Neural cell (in vitro differentiated cells): Measurements from ENCODE around the gene GRIN2C. TPM values are rescaled to one million over a fixed set of nuclear protein-coding genes. Genes with fewer than 3 reads are reported as not detected.

Source experiments
- H2AFZ ChIP-seq: fragments of 200-600, 300-800 bp; sonication (generic), shearing (Covaris generic); 2 replicates; pipeline ENCODE4 v1.6.0; 2014; ENCODE audit warnings: low read depth, mild to moderate bottlenecking, antibody characterized with exemption, low read length, moderate library complexity
- H3F3A ChIP-seq: fragments of 200-600 bp; shearing (Covaris generic); 2 replicates; pipeline ENCODE4 v1.6.1; 2016; ENCODE audit warnings: mild to moderate bottlenecking, moderate library complexity, mixed read lengths, antibody characterized with exemption, low read length; ENCODE audit not compliant: insufficient read depth, poor library complexity, severe bottlenecking
- H3K27ac ChIP-seq: fragments of 200-600, 300-800 bp; sonication (generic), shearing (Covaris generic); 2 replicates; pipeline ENCODE4 v1.5.1; 2014; ENCODE audit warnings: mild to moderate bottlenecking, low read length, moderate library complexity
- H3K27me3 ChIP-seq: fragments of 300-800, 200-600 bp; sonication (generic), shearing (Covaris generic); 2 replicates; pipeline ENCODE4 v1.6.0; 2014; ENCODE audit warnings: mild to moderate bottlenecking, low read depth, low read length, moderate library complexity; ENCODE audit not compliant: insufficient read depth
- H3K36me3 ChIP-seq: fragments of 300-800, 200-600 bp; sonication (generic), shearing (Covaris generic); 2 replicates; pipeline ENCODE4 v1.5.1; 2014; ENCODE audit warnings: mild to moderate bottlenecking, antibody characterized with exemption, low read length, moderate library complexity; ENCODE audit not compliant: insufficient read depth
- H3K4me2 ChIP-seq: fragments of 300-800, 200-600 bp; sonication (generic), shearing (Covaris generic); 2 replicates; pipeline ENCODE4 v1.6.0; 2014; ENCODE audit warnings: mild to moderate bottlenecking, low read length
- H3K4me3 ChIP-seq: fragments of 300-800, 200-600 bp; sonication (generic), shearing (Covaris generic); 2 replicates; pipeline ENCODE4 v1.5.1; 2014; ENCODE audit warnings: mild to moderate bottlenecking, low read length, moderate library complexity
- H3K79me2 ChIP-seq: fragments of 200-600 bp; shearing (Covaris generic); replicated peaks from 2 replicates; pipeline ENCODE4 v1.6.0; 2014; ENCODE audit warnings: mild to moderate bottlenecking, low read length, moderate library complexity; ENCODE audit not compliant: insufficient read depth
- H3K9ac ChIP-seq: fragments of 300-800, 200-600 bp; sonication (generic), shearing (Covaris generic); 2 replicates; pipeline ENCODE4 v1.6.1; 2016; ENCODE audit warnings: mild to moderate bottlenecking, low read length, mixed read lengths
- H3K9me2 ChIP-seq: fragments of 200-600 bp; shearing (Covaris generic); 2 replicates; pipeline ENCODE4 v1.6.1; 2016; ENCODE audit warnings: mild to moderate bottlenecking, low read length, mixed read lengths; ENCODE audit not compliant: insufficient read depth
- H3K9me3 ChIP-seq: fragments of 200-600, 300-800 bp; sonication (generic), shearing (Covaris generic); 2 replicates; pipeline ENCODE4 v1.6.1; 2016; ENCODE audit warnings: mild to moderate bottlenecking, mixed run types, low read length, moderate library complexity, mixed read lengths
- H4K20me1 ChIP-seq: fragments of 200-600 bp; shearing (Covaris generic); 2 replicates; pipeline ENCODE4 v1.6.1; 2016; ENCODE audit warnings: mild to moderate bottlenecking, mixed run types; ENCODE audit not compliant: insufficient read depth
- CTCF ChIP-seq: fragments of 450-650 bp; IDR thresholded peaks from 2 replicates; pipeline ENCODE4 v1.5.1; 2014; ENCODE audit warnings: antibody characterized with exemption, mild to moderate bottlenecking, moderate library complexity; ENCODE audit not compliant: poor library complexity, severe bottlenecking
- EP300 ChIP-seq: fragments of 450-650 bp; conservative IDR thresholded peaks from 2 replicates; pipeline ENCODE4 v1.6.1; 2014; ENCODE audit warnings: antibody characterized with exemption, mild to moderate bottlenecking, moderate library complexity; ENCODE audit not compliant: poor library complexity, severe bottlenecking
- EZH2 ChIP-seq: fragments of 200-600, 300-800 bp; shearing (Covaris generic), sonication (generic); IDR thresholded peaks from 2 replicates; pipeline ENCODE4 v1.6.1; 2014; ENCODE audit warnings: antibody characterized with exemption, low read length, borderline replicate concordance, mild to moderate bottlenecking; ENCODE audit not compliant: insufficient read depth, poor library complexity, severe bottlenecking
- MXI1 ChIP-seq: fragments of 450-650 bp; conservative IDR thresholded peaks from 2 replicates; pipeline ENCODE4 v1.6.1; 2014; ENCODE audit warnings: antibody characterized with exemption, mild to moderate bottlenecking; ENCODE audit not compliant: poor library complexity, severe bottlenecking
- POLR2AphosphoS5 ChIP-seq: IDR thresholded peaks from 2 replicates; pipeline ENCODE4 v1.6.1; 2012
- RAD21 ChIP-seq: fragments of 450-650 bp; conservative IDR thresholded peaks from 2 replicates; pipeline ENCODE4 v1.6.1; 2014; ENCODE audit warnings: antibody characterized with exemption, mild to moderate bottlenecking, moderate library complexity
- REST ChIP-seq: IDR thresholded peaks from 2 replicates; pipeline ENCODE4 v1.6.1; 2012; ENCODE audit warnings: borderline replicate concordance
- SMC3 ChIP-seq: fragments of 450-650 bp; conservative IDR thresholded peaks from 2 replicates; pipeline ENCODE4 v1.6.1; 2014; ENCODE audit warnings: antibody characterized with exemption, mild to moderate bottlenecking, moderate library complexity; ENCODE audit not compliant: poor library complexity
- TAF1 ChIP-seq: IDR thresholded peaks from 2 replicates; pipeline ENCODE4 v1.6.1; 2012; ENCODE audit warnings: low read depth
- polyA plus RNA-seq: library from polyadenylated mRNA; depleted of rRNA; stranded (reverse); fragments of >200 nt; gene quantifications from 2 replicates; pipeline ENCODE4 v1.2.3, GENCODE V29; 2014

The GRIN2C gene
- polyA plus RNA-seq, 1 donor from 2014 or later, result 0.04 TPM

GRCh38 chr17:74873037-74873873 lies 13.6 kb upstream of the GRIN2C start:
- Histone ChIP-seq H3K4me3 (peak overlapping the region; percentile 90), H3K36me3 (no peaks in the 10 kb centered on the region), H2AFZ (peak overlapping the region; percentile 61), H3K4me2 (peak overlapping the region; percentile 70), H4K20me1 (no peaks in the 10 kb centered on the region), H3K27ac (peak overlapping the region; percentile 70), H3F3A (no peaks in the 10 kb centered on the region), H3K27me3 (no peaks in the 10 kb centered on the region), H3K9me3 (no peaks in the 10 kb centered on the region), H3K79me2 (no peaks in the 10 kb centered on the region), H3K9me2 (no peaks in the 10 kb centered on the region), H3K9ac (peak overlapping the region; percentile 80)
- no peak for TF ChIP-seq CTCF
- TF ChIP-seq REST, result peak; percentile 59
- TF ChIP-seq TAF1, result peak; percentile 41
- TF ChIP-seq RAD21, result peak; percentile 24
- TF ChIP-seq POLR2AphosphoS5, result peak; percentile 97
- TF ChIP-seq MXI1, result peak; percentile 74
- TF ChIP-seq EP300, result no peak

GRCh38 chr17:74872313-74873036 lies 12.8 kb upstream of the GRIN2C start, which contains the start of gene FDXR:
Gene FDXR (minus strand): TSS chr17:74872994. CDS start chr17:74872944, 50 bp downstream.
- peak within 1 kb of the TSS; percentile 80 for H3K9ac ChIP-seq
- H3K27ac ChIP-seq, result peak within 1 kb of the TSS; percentile 76

More at GRCh38 chr17:74872313-74873036, 12.8 kb upstream of the GRIN2C start, which contains the start of gene FDXR:
- no peaks in the 10 kb centered on the region for H3K79me2 ChIP-seq
- no peaks in the 10 kb centered on the region for H3K9me2 ChIP-seq
- no peaks in the 10 kb centered on the region for H3K27me3 ChIP-seq
- H4K20me1 ChIP-seq, result no peaks in the 10 kb centered on the region
- H3K4me3 ChIP-seq, result peak within 1 kb of the TSS; percentile 90
- peak within 1 kb of the TSS; percentile 80 for H3K4me2 ChIP-seq
- H3K9me3 ChIP-seq, result no peaks in the 10 kb centered on the region
- H3K36me3 ChIP-seq, result no peaks in the 10 kb centered on the region
- H2AFZ ChIP-seq, result peak within 1 kb of the TSS; percentile 75
- no peak for TF ChIP-seq EZH2
- peak; percentile 43 for TF ChIP-seq MXI1
- TF ChIP-seq REST, result peak; percentile 69
- TF ChIP-seq RAD21, result peak; percentile 19
- TF ChIP-seq POLR2AphosphoS5, result peak; percentile 72
- no peak for TF ChIP-seq EP300
- TF ChIP-seq CTCF, result no peak
- peak; percentile 27 for TF ChIP-seq SMC3
- peak; percentile 57 for TF ChIP-seq TAF1
- H3F3A ChIP-seq, result no peaks in the 10 kb centered on the region
